ENCODE data around the gene DLGAP4.

DLGAP4 gene

GRCh38 chr20:36364506-36364905 is 58.4 kb downstream of the DLGAP4 start:
- no peaks in the 10 kb centered on the region for H4K20me1 ChIP-seq (ENCODE audit: low read depth, low read length)
- H2AFZ ChIP-seq (ENCODE audit: low read depth, low read length, severe bottlenecking) = no peak overlapping the region
- no peaks in the 10 kb centered on the region for H3K9me3 ChIP-seq (ENCODE audit: insufficient read depth, low read length)
- no peak overlapping the region for H3K4me3 ChIP-seq (ENCODE audit: insufficient read depth, low read length, poor library complexity, severe bottlenecking)
- H3K36me3 ChIP-seq (ENCODE audit: low read length) = no peaks in the 10 kb centered on the region
- no peak overlapping the region for H3K27ac ChIP-seq (ENCODE audit: low read depth, low read length)
- H3F3A ChIP-seq (ENCODE audit: insufficient read depth) = no peaks in the 10 kb centered on the region
- H3K79me2 ChIP-seq (ENCODE audit: insufficient read depth, low read length) = no peaks in the 10 kb centered on the region
- no peaks in the 10 kb centered on the region for H3K9me2 ChIP-seq (replicated peaks; ENCODE audit: insufficient read depth, low read length)
- no peaks in the 10 kb centered on the region for H3K27me3 ChIP-seq (ENCODE audit: low read length)
- no peak overlapping the region for H3K9ac ChIP-seq (ENCODE audit: low read length)
- TF ChIP-seq, protein P1, sequence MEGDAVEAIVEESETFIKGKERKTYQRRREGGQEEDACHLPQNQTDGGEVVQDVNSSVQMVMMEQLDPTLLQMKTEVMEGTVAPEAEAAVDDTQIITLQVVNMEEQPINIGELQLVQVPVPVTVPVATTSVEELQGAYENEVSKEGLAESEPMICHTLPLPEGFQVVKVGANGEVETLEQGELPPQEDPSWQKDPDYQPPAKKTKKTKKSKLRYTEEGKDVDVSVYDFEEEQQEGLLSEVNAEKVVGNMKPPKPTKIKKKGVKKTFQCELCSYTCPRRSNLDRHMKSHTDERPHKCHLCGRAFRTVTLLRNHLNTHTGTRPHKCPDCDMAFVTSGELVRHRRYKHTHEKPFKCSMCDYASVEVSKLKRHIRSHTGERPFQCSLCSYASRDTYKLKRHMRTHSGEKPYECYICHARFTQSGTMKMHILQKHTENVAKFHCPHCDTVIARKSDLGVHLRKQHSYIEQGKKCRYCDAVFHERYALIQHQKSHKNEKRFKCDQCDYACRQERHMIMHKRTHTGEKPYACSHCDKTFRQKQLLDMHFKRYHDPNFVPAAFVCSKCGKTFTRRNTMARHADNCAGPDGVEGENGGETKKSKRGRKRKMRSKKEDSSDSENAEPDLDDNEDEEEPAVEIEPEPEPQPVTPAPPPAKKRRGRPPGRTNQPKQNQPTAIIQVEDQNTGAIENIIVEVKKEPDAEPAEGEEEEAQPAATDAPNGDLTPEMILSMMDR (IDR thresholded peaks at IDR 0.05; ENCODE audit: insufficient read depth, low read length, poor library complexity, severe bottlenecking) = no peak
- no peak for TF ChIP-seq EZH2phosphoT487 (conservative IDR thresholded peaks at IDR 0.05; ENCODE audit: low read length)
- no peak overlapping the region for H3K4me2 ChIP-seq (ENCODE audit: low read depth, low read length, poor library complexity, severe bottlenecking)

- no peak for TF ChIP-seq EZH2phosphoT487 (conservative IDR thresholded peaks at IDR 0.05; ENCODE audit: low read length)
- TF ChIP-seq, protein P1 (IDR thresholded peaks at IDR 0.05; ENCODE audit: insufficient read depth, low read length, poor library complexity, severe bottlenecking) = no peak
- H3K4me3 ChIP-seq (ENCODE audit: insufficient read depth, low read length, poor library complexity, severe bottlenecking) = no peak overlapping the region
- H3K9ac ChIP-seq (ENCODE audit: low read length) = no peak overlapping the region
- H3K9me3 ChIP-seq (ENCODE audit: insufficient read depth, low read length) = no peaks in the 10 kb centered on the region
- H3K4me2 ChIP-seq (ENCODE audit: low read depth, low read length, poor library complexity, severe bottlenecking) = no peak overlapping the region
- H3F3A ChIP-seq (ENCODE audit: insufficient read depth) = no peaks in the 10 kb centered on the region
- H3K79me2 ChIP-seq (ENCODE audit: insufficient read depth, low read length) = no peaks in the 10 kb centered on the region
- H4K20me1 ChIP-seq (ENCODE audit: low read depth, low read length) = no peaks in the 10 kb centered on the region
- H3K27ac ChIP-seq (ENCODE audit: low read depth, low read length) = no peak overlapping the region
- no peak overlapping the region for H2AFZ ChIP-seq (ENCODE audit: low read depth, low read length, severe bottlenecking)
- no peaks in the 10 kb centered on the region for H3K9me2 ChIP-seq (replicated peaks; ENCODE audit: insufficient read depth, low read length)
- no peaks in the 10 kb centered on the region for H3K27me3 ChIP-seq (ENCODE audit: low read length)
- H3K36me3 ChIP-seq (ENCODE audit: low read length) = no peaks in the 10 kb centered on the region
These were observed 60.7 kb downstream of the DLGAP4 start for GRCh38 chr20:36366623-36367369.

- H3K9me3 ChIP-seq (ENCODE audit: insufficient read depth, low read length) = no peaks in the 10 kb centered on the region
- no peak overlapping the region for H3K4me3 ChIP-seq (ENCODE audit: insufficient read depth, low read length, poor library complexity, severe bottlenecking)
- TF ChIP-seq EZH2phosphoT487 (conservative IDR thresholded peaks at IDR 0.05; ENCODE audit: low read length) = no peak
- TF ChIP-seq, protein P1 (IDR thresholded peaks at IDR 0.05; ENCODE audit: insufficient read depth, low read length, poor library complexity, severe bottlenecking) = no peak
- no peaks in the 10 kb centered on the region for H3K27me3 ChIP-seq (ENCODE audit: low read length)
- no peaks in the 10 kb centered on the region for H4K20me1 ChIP-seq (ENCODE audit: low read depth, low read length)
- H3K9me2 ChIP-seq (replicated peaks; ENCODE audit: insufficient read depth, low read length) = no peaks in the 10 kb centered on the region
- H2AFZ ChIP-seq (ENCODE audit: low read depth, low read length, severe bottlenecking) = no peak overlapping the region
- H3K36me3 ChIP-seq (ENCODE audit: low read length) = no peaks in the 10 kb centered on the region
- H3K4me2 ChIP-seq (ENCODE audit: low read depth, low read length, poor library complexity, severe bottlenecking) = no peak overlapping the region
- H3K79me2 ChIP-seq (ENCODE audit: insufficient read depth, low read length) = no peaks in the 10 kb centered on the region
- H3K9ac ChIP-seq (ENCODE audit: low read length) = no peak overlapping the region
- no peak overlapping the region for H3K27ac ChIP-seq (ENCODE audit: low read depth, low read length)
- H3F3A ChIP-seq (ENCODE audit: insufficient read depth) = no peaks in the 10 kb centered on the region
These were observed 61.2 kb downstream of the DLGAP4 start for GRCh38 chr20:36367370-36367745.
